Ecto neural progenitor cell (in vitro differentiated cells): Measurements from ENCODE around the gene CDCA8.

Experiments
- DNase-seq: peaks from one replicate; pipeline ENCODE4 v3.0.0-alpha.2; 2018; ENCODE audit warnings: low spot score

Gene CDCA8

GRCh38 chr1:37718181-37718900, 26.0 kb downstream of the CDCA8 start:
- DNase-seq: no peak

DNA sequence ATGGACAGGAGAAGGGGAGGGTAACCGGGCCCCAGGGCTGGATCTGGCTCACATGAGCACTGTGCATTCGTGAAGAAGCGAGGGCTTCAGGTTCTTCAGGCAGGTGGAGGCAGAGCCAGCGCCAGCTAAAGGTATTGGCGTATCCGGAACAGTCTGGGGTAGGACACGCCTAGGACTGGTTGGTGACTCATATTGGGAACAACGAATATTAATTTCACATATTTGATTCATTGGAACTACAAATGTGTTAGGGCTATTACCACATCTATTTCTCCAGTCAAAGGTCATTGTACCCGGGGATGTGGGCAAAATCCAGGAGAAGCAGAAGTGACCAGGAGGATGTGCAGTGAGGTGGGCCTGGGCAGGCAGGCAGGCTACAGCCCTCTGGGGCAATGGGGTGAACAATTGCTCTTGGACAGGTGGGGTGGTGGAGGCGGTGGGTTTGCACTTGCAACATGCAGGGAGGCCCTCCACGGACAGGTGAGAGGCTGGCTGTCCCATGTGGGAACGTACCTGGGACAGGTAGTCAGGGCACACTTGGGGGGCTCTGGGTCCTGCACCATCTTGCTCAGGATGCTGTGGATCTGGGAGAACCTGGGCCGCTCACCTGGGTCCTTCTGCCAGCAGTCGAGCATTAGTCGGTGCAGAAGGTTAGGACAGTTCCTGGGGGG, 26.7 kb downstream of the CDCA8 start:
- DNase-seq: no peak

GRCh38 chr1:37719572-37720195, 27.4 kb downstream of the CDCA8 start:
- DNase-seq: no peak

GRCh38 chr1:37720231-37721130, 28.2 kb downstream of the CDCA8 start:
- peak; percentile 27 for DNase-seq

GRCh38 chr1:37721565-37721964, 29.2 kb downstream of the CDCA8 start:
- peak; percentile 47 for DNase-seq

DNA sequence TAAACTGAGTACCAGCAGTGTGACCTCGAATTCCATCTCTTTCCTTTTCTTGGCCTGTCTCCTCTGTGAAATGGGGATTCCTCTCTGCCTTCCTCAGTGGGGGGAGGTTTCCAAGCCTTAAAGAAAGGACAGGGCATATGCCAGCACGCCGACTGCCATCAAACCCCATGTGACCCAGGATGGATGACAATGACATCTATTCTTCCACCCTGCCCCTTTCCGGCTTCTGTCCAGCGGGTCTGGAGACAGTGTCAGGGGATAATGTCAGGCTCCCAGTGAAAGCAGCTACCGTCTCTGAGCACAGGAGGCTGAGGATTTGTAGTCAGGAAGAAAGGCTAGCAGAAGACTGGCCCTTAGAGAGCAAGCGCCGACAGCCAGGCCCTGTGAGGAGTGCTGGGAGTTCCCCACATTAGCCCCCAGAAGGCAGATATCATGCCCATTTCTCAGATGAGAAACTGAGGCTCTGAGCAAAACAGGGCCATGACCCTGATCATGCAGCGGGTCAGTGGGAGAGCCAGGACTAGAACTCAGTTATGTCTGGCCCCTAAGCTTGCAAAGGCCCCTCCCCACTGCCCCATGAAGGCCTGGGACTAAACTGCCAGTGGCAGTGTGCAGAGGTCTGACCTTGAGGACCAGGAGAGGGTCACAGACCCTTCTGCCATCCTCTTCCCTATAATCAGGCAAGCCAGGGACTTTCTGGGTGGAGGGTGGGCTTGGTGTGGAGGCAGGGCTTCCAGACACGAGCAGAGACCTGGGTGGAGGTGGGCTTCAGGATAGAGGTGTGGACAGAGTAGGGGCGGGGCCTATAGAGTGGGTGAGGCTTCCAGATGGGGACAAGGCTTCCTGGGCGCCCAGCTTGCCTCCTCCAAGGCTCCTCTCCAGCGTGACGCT, 30.1 kb downstream of the CDCA8 start:
- no peak for DNase-seq

DNA sequence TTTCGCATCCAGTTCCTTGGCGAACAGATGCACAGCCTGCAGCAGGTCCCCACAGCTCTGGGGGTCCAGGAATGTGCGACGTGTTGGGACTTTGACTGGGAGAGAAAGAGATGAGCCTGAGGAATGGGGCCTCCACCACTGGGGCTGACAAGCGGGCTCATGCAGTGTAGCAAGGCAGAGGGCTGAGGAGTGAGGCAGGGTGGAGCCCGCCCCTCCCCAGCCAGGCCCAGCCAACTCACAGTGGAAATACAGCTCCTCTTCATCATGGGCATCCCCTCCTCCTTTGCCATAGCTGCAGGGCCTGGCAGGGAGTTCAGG, 30.7 kb downstream of the CDCA8 start:
- no peak for DNase-seq

GRCh38 chr1:37723390-37724078, 31.2 kb downstream of the CDCA8 start:
- DNase-seq: no peak

DNA sequence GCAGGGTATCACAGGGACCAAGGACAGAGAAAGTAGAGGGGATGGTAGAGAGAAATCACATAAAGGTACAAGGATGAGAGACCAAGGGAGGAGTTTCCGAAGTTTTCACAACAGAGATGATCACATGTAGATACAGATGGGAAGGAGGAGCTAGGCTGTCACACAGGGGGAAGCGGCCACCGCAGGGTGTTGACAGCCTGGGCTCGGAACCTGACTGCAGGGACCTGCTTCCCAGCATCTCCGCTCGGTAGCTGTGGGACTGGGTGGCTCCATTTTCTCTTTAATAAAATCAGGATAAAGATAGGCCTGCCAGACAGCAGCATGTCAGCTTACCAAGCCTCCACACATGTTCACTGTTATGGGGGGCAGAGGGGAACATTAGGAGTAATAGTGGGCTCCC, 32.3 kb downstream of the CDCA8 start:
- DNase-seq: no peak

DNA sequence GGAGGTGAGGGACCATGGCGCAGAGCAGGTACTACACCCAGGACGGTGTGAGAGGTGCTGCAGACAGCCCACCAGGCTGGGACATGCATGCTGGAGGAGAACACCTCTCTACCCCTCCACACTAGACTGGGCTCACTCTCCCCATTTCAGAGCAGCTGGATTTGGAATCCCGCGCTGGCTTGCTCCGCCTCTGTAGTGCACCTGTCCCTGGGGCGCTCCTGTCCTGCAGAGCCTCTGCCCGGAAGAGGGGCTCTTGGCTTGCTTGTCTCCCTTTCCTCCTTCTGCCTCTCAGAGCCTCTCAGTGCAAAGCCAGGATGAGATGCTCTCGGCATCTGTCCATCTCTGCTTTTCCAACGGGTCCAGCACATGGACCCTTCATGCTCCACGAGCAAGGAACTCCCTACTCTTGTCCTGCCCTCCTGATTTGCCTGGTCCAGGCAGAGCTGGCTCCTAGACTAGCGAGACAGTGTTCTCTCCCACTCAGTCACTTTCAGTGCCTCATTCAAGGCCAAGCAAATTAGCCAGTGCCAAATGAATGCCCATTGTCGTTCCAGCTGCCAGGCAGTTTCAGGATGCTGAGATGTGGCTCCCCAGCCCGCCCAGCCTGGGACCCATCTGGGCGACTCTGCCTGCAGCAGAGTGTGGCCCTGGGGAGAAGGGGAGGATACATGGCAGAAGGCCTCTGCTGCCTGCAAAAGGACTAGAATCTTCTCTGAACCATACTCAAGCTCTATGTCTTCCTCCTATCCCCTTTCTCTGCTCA, 33.7 kb downstream of the CDCA8 start:
- DNase-seq: peak; percentile 44

- DNase-seq: peak; percentile 50
These were observed 34.7 kb downstream of the CDCA8 start for GRCh38 chr1:37726751-37727585.

DNA sequence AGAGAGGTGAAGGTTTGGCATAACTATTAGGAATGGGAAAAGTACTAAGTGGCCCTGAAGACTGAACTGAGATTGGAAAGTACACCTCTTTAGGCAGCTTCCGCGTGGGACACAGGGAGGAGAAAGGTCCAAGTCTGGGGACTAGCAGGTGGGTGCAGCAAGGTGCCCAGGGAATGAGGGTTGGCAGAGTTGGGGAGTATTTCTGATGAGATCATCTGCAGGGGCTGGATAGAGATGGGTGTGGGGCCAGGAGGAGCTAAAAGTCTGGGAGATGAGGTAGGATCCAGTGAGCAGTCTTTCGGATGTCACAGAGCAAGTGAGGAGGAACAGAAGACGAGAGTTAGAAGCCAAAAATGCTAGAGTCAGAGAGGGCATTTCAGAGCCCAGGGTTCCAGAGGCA, 36.1 kb downstream of the CDCA8 start:
- DNase-seq: peak; percentile 23

DNA sequence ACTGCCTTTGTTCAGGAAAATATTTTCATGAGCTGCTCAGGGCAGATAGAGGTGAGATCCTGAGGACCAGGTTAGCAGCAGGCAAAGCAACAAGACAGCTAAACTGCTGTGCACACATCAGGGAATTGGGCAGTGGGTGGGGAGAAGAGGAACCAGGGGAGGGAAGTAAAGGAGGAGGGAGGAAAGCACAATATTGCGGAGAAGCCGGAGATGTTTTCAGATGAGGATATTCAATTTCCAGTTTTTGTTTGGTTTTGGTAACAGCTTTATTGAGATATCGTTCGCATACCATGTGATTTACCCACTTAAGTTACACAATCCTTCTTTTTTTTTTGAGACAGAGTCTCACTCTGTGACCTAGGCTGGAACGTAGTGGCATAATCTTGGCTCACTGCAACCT, 38.1 kb downstream of the CDCA8 start:
- peak; percentile 24 for DNase-seq

- DNase-seq: no peak
These were observed 39.1 kb downstream of the CDCA8 start for GRCh38 chr1:37731312-37732019.

DNA sequence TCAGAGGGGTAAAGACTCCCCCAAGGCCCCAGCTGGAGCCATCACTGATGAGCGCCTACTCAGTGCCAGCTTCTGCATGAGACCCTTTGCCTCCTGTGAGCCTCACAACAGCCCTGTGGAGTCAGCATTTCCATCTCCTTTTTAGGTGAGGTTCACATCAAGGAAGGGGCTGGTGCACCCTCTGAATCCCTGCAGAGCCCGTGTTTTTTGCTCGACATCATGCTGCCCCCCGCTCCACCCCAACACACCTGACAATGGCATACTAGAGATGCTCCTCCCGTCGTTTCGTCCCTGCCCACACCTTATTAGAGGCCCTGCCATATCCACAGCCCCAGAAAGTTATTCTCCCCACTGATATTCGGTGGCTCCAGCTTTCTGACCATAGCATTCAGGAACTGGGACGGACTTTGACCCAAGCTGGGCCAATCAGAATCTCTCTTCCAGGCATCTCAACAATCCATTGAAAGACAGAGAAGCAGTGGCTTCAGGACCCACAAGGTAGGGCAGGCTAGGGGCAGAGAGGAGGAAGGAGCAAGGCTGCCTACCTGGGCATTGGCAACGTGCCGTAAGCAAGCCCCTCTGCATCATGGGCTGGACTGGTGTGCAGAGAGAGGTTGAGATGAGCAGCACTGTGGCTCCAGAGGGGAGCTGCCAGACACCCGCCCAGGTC, 39.9 kb downstream of the CDCA8 start:
- DNase-seq: peak; percentile 34

- peak; percentile 69 for DNase-seq
These were observed 42.6 kb downstream of the CDCA8 start for GRCh38 chr1:37734629-37735591.

- DNase-seq: peak; percentile 13
These were observed 45.7 kb downstream of the CDCA8 start for GRCh38 chr1:37737975-37738374.
